Gastrocnemius medialis (tissue), 4 donors: ENCODE results near the gene RIPPLY2.

Source experiments
- POLR2A ChIP-seq, 2 donors: fragments of 450-650 bp; IDR thresholded peaks; one replicate each; pipeline ENCODE4 v1.6.1; 2017; ENCODE audit warnings: antibody characterized with exemption in 2 of 2, mild to moderate bottlenecking in 2 of 2, moderate library complexity in 2 of 2
- TF ChIP-seq, protein P1 (sequence below), 5 experiments: fragments of 450-650 bp in 3 of 5; fragments of 200-600 bp in 2 of 5; sonication (generic) in 2 of 5; IDR thresholded peaks in 4 of 5; conservative IDR thresholded peaks in 1 of 5; 1 replicate in 4 of 5; 2 replicates in 1 of 5; pipeline ENCODE4 v1.5.1; 2016 to 2019; ENCODE audit warnings: antibody characterized with exemption in 5 of 5, mild to moderate bottlenecking in 3 of 5, moderate library complexity in 3 of 5

GRCh38 chr6:83824831-83825230, 28.3 kb upstream of the RIPPLY2 start:
- TF ChIP-seq, protein P1, sequence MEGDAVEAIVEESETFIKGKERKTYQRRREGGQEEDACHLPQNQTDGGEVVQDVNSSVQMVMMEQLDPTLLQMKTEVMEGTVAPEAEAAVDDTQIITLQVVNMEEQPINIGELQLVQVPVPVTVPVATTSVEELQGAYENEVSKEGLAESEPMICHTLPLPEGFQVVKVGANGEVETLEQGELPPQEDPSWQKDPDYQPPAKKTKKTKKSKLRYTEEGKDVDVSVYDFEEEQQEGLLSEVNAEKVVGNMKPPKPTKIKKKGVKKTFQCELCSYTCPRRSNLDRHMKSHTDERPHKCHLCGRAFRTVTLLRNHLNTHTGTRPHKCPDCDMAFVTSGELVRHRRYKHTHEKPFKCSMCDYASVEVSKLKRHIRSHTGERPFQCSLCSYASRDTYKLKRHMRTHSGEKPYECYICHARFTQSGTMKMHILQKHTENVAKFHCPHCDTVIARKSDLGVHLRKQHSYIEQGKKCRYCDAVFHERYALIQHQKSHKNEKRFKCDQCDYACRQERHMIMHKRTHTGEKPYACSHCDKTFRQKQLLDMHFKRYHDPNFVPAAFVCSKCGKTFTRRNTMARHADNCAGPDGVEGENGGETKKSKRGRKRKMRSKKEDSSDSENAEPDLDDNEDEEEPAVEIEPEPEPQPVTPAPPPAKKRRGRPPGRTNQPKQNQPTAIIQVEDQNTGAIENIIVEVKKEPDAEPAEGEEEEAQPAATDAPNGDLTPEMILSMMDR (IDR thresholded peaks at IDR 0.05 in 4 of 5, conservative IDR thresholded peaks at IDR 0.05 in 1 of 5): no peak
- no peak for TF ChIP-seq POLR2A (IDR thresholded peaks at IDR 0.05)
